HL-60 (cell line): ENCODE measurements around the gene HTR2B.

Experiments
- GABPA ChIP-seq: IDR thresholded peaks from 2 replicates; pipeline ENCODE4 v1.6.1; 2012; ENCODE audit warnings: low read depth
- POLR2AphosphoS5 ChIP-seq: IDR thresholded peaks from 2 replicates; pipeline ENCODE4 v1.6.1; 2012; ENCODE audit warnings: low read depth
- SPI1 ChIP-seq: IDR thresholded peaks from 2 replicates; pipeline ENCODE4 v1.6.1; 2012; ENCODE audit warnings: low read depth, mild to moderate bottlenecking, borderline replicate concordance
- TF ChIP-seq, protein P1 (sequence below): IDR thresholded peaks from one replicate; pipeline ENCODE4 v1.5.1; 2011; ENCODE audit warnings: low read length, control low read depth, inconsistent platforms; ENCODE audit not compliant: insufficient read depth
- TF ChIP-seq, protein P2 (sequence below): IDR thresholded peaks from 2 replicates; pipeline ENCODE4 v1.6.1; 2012; ENCODE audit warnings: low read depth; ENCODE audit not compliant: insufficient replicate concordance

DNA sequence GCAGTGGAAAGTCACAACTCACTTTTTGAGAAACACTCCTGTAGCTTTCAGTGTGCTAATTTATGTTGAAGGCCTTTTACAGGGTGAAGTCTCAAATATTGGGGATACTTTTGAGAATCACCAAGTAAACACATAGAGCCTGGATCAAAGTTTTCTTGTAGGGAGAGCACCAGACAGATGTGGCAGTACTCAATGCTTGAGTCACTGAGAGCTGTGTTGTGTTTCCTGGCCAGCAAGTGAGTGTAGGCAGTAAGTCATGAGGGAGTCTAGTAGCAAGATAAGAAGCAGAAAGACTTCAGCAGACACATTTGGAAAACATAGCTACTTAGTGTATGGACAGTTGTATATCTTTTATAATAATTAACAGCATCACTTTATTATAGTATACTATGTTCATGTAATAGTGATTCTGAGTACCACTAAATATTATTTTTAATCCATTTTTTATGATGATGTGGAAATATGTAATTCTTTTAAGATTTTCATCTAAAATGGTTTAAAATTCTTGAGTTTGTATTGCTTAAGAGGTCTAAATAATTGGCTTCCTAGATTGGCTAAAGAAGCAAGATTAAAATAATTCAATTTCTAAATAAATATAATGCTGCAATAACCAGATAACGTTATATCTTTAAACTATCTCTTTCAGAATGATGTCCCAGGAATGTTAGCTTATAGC lies 55.3 kb downstream of the HTR2B start:
- TF ChIP-seq POLR2AphosphoS5 = no peak
- TF ChIP-seq, protein P1, sequence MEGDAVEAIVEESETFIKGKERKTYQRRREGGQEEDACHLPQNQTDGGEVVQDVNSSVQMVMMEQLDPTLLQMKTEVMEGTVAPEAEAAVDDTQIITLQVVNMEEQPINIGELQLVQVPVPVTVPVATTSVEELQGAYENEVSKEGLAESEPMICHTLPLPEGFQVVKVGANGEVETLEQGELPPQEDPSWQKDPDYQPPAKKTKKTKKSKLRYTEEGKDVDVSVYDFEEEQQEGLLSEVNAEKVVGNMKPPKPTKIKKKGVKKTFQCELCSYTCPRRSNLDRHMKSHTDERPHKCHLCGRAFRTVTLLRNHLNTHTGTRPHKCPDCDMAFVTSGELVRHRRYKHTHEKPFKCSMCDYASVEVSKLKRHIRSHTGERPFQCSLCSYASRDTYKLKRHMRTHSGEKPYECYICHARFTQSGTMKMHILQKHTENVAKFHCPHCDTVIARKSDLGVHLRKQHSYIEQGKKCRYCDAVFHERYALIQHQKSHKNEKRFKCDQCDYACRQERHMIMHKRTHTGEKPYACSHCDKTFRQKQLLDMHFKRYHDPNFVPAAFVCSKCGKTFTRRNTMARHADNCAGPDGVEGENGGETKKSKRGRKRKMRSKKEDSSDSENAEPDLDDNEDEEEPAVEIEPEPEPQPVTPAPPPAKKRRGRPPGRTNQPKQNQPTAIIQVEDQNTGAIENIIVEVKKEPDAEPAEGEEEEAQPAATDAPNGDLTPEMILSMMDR = no peak
- TF ChIP-seq, protein P2, sequence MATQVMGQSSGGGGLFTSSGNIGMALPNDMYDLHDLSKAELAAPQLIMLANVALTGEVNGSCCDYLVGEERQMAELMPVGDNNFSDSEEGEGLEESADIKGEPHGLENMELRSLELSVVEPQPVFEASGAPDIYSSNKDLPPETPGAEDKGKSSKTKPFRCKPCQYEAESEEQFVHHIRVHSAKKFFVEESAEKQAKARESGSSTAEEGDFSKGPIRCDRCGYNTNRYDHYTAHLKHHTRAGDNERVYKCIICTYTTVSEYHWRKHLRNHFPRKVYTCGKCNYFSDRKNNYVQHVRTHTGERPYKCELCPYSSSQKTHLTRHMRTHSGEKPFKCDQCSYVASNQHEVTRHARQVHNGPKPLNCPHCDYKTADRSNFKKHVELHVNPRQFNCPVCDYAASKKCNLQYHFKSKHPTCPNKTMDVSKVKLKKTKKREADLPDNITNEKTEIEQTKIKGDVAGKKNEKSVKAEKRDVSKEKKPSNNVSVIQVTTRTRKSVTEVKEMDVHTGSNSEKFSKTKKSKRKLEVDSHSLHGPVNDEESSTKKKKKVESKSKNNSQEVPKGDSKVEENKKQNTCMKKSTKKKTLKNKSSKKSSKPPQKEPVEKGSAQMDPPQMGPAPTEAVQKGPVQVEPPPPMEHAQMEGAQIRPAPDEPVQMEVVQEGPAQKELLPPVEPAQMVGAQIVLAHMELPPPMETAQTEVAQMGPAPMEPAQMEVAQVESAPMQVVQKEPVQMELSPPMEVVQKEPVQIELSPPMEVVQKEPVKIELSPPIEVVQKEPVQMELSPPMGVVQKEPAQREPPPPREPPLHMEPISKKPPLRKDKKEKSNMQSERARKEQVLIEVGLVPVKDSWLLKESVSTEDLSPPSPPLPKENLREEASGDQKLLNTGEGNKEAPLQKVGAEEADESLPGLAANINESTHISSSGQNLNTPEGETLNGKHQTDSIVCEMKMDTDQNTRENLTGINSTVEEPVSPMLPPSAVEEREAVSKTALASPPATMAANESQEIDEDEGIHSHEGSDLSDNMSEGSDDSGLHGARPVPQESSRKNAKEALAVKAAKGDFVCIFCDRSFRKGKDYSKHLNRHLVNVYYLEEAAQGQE = no peak
- TF ChIP-seq GABPA = no peak
- no peak for TF ChIP-seq SPI1
